ENCODE measurements around the gene GHDC. TPM values are rescaled to one million over a fixed set of nuclear protein-coding genes. Genes with fewer than 3 reads are reported as not detected.

The GHDC gene
- total and polyA plus RNA-seq, 2 of the 8 experiments (the other 6 are each of a cell fraction or from before 2014, with no cell fraction given): 7.4 to 8.1 TPM

GRCh38 chr17:42163113-42163512 lies 31.2 kb downstream of the GHDC start (continued):
- TF ChIP-seq TAF7 (optimal IDR thresholded peaks at IDR 0.05; ENCODE audit: borderline replicate concordance, low read depth, low read length) (no peak), CREB1 (IDR thresholded peaks at IDR 0.05) (peak; percentile 33; the same call in 1 of the 2 replicates), RXRA (IDR thresholded peaks at IDR 0.05; ENCODE audit: insufficient read depth, low read depth, low read length) (no peak), CHD2 (IDR thresholded peaks at IDR 0.05; ENCODE audit: low read length) (no peak), ATF2 (IDR thresholded peaks at IDR 0.05; ENCODE audit: low read length) (no peak), GTF2F1 (IDR thresholded peaks at IDR 0.05; ENCODE audit: borderline replicate concordance, low read depth, low read length) (no peak), YY1 (IDR thresholded peaks at IDR 0.05; ENCODE audit: low read depth, low read length) (peak; percentile 59; the same call in 1 of the 2 replicates), SRF (IDR thresholded peaks at IDR 0.05; ENCODE audit: low read depth, low read length) (no peak), SAP30 (IDR thresholded peaks at IDR 0.05; ENCODE audit: insufficient read depth, insufficient replicate concordance, low read length) (no peak), ASH2L (IDR thresholded peaks at IDR 0.05; ENCODE audit: low read length) (no peak), MAX (IDR thresholded peaks at IDR 0.05) (peak; percentile 53; the same call in 1 of the 2 replicates), EGR1 (IDR thresholded peaks at IDR 0.05; ENCODE audit: borderline replicate concordance, low read depth, low read length) (no peak), SIRT6 (IDR thresholded peaks at IDR 0.05; ENCODE audit: low read length) (no peak), TEAD4 (IDR thresholded peaks at IDR 0.05; ENCODE audit: low read depth, low read length) (no peak), BACH1 (IDR thresholded peaks at IDR 0.05; ENCODE audit: low read length) (no peak), CBX5 (IDR thresholded peaks at IDR 0.05; ENCODE audit: low read depth, low read length) (no peak), POLR2A (IDR thresholded peaks at IDR 0.05; ENCODE audit: control extremely low read depth in 1 of 2, low read depth in 2 of 2, low read length in 2 of 2) (no peak), KDM5A (IDR thresholded peaks at IDR 0.05; ENCODE audit: low read length) (no peak), EZH2 (IDR thresholded peaks at IDR 0.05; ENCODE audit: low read depth, low read length, severe bottlenecking) (no peak), SIN3A (conservative IDR thresholded peaks at IDR 0.05 in 1 of 2, IDR thresholded peaks at IDR 0.05 in 1 of 2; ENCODE audit: low read depth in 1 of 2, low read length in 2 of 2) (peak in 1 of 2 experiments; percentile 47; a peak in 1 of 4 replicates), CTBP2 (IDR thresholded peaks at IDR 0.05; ENCODE audit: borderline replicate concordance, insufficient read depth, insufficient read length, low read length) (peak; percentile 56), CHD1 (IDR thresholded peaks at IDR 0.05; ENCODE audit: low read depth, low read length) (no peak)
